HG03066 (cell line): ENCODE data around the gene RFX8.
"Not testable (repeated sequence)": the region's sequence is repeated elsewhere in the genome, so short reads cannot be mapped to it uniquely, and the experiment has no call there.

Experiments used
- ATAC-seq: cut with Tn5 transposase; IDR thresholded peaks from one replicate; pipeline ENCODE4 v1.9.1; 2021; ENCODE audit warnings: low read depth; ENCODE audit not compliant: unreplicated experiment

The RFX8 gene

GRCh38 chr2:101355401-101356054, 119.4 kb downstream of the RFX8 start:
- ATAC-seq = no peak

- no peak for ATAC-seq
Observed at GRCh38 chr2:101354420-101355311, 120.2 kb downstream of the RFX8 start.

GRCh38 chr2:101352631-101353030, 122.3 kb downstream of the RFX8 start:
- not testable (repeated sequence) for ATAC-seq

GRCh38 chr2:101351207-101351606, 123.7 kb downstream of the RFX8 start:
- ATAC-seq = no peak

GRCh38 chr2:101349893-101350662, 124.8 kb downstream of the RFX8 start:
- ATAC-seq = no peak

- no peak for ATAC-seq
Observed at GRCh38 chr2:101348883-101349282, 126.0 kb downstream of the RFX8 start.
